IMR-90 (cell line): ENCODE results near the gene PSKH1. TPM values are rescaled to one million over a fixed set of nuclear protein-coding genes. Genes with fewer than 3 reads are reported as not detected.

Source experiments
- ATAC-seq: fragments of 200-7000 bp; cut with Tn5 transposase; 2 replicates; pipeline ENCODE4 v1.9.1; 2020; ENCODE audit warnings: low read depth, mild to moderate bottlenecking, moderate library complexity
- BruUV-seq: library from RNA; stranded (reverse); fragments of 400-500 nt; replicated peaks from 2 replicates; lab custom pipeline; 2021; lab: Mats Ljungman, UMichigan
- CTCF ChIA-PET: fragments of 300-600 bp; formaldehyde crosslinking; extraction: SDS; loops from one replicate; lab custom pipeline; 2021; ENCODE audit warnings: antibody characterized with exemption; lab: Yijun Ruan, JAX
- POLR2A ChIA-PET: fragments of 300-600 bp; sonication (Branson Sonifier 250); formaldehyde crosslinking; loops from one replicate; lab custom pipeline; 2022; ENCODE audit warnings: antibody characterized with exemption; ENCODE audit not compliant: unreplicated experiment; lab: Charles Lee
- DNase-seq: peaks from one replicate; pipeline ENCODE4 v3.0.0; 2013
- H2AFZ ChIP-seq: replicated peaks from 2 replicates; pipeline ENCODE3; 2013; ENCODE audit warnings: low read length, mild to moderate bottlenecking; ENCODE audit not compliant: poor library complexity
- H2AK5ac ChIP-seq: 2 replicates; pipeline ENCODE4 v1.6.1; 2013; ENCODE audit warnings: low read depth, low read length, inconsistent platforms
- H2AK9ac ChIP-seq: replicated peaks from 2 replicates; pipeline ENCODE3; 2013; ENCODE audit warnings: mild to moderate bottlenecking, low read depth, low read length, moderate library complexity; ENCODE audit not compliant: poor library complexity
- H2BK120ac ChIP-seq: 2 replicates; pipeline ENCODE4 v1.6.1; 2013; ENCODE audit warnings: low read depth, low read length, inconsistent platforms
- H2BK15ac ChIP-seq: 3 replicates; pipeline ENCODE4 v1.6.1; 2013; ENCODE audit warnings: low read depth, low read length, inconsistent platforms
- H2BK20ac ChIP-seq: 2 replicates; pipeline ENCODE4 v1.6.1; 2013; ENCODE audit warnings: low read depth, mild to moderate bottlenecking, inconsistent platforms, low read length, moderate library complexity
- H2BK5ac ChIP-seq: 2 replicates; pipeline ENCODE4 v1.6.1; 2013; ENCODE audit warnings: mild to moderate bottlenecking, low read depth, low read length, inconsistent platforms; ENCODE audit not compliant: poor library complexity, severe bottlenecking
- H3K14ac ChIP-seq: replicated peaks from 2 replicates; pipeline ENCODE4 v1.6.1; 2013; ENCODE audit warnings: low read depth, low read length, inconsistent platforms
- H3K18ac ChIP-seq: 2 replicates; pipeline ENCODE4 v1.6.1; 2013; ENCODE audit warnings: low read depth, low read length, control low read depth
- H3K23ac ChIP-seq: 2 replicates; pipeline ENCODE4 v1.6.1; 2013; ENCODE audit warnings: low read depth, low read length, inconsistent platforms
- H3K27ac ChIP-seq: 2 replicates; pipeline ENCODE4 v1.5.1; 2013; ENCODE audit warnings: mild to moderate bottlenecking, control low read depth, low read length; ENCODE audit not compliant: insufficient read depth
- H3K27me3 ChIP-seq: 2 replicates; pipeline ENCODE4 v1.6.1; 2013; ENCODE audit warnings: low read length; ENCODE audit not compliant: control insufficient read depth, insufficient read depth
- H3K36me3 ChIP-seq: 2 replicates; pipeline ENCODE4 v1.6.1; 2013; ENCODE audit warnings: low read length, mixed read lengths; ENCODE audit not compliant: control insufficient read depth, insufficient read depth
- H3K4ac ChIP-seq: 2 replicates; pipeline ENCODE4 v1.6.1; 2013; ENCODE audit warnings: low read depth, low read length, inconsistent platforms
- H3K4me1 ChIP-seq: 2 replicates; pipeline ENCODE4 v1.6.1; 2013; ENCODE audit warnings: low read length, mixed read lengths; ENCODE audit not compliant: control insufficient read depth, insufficient read depth
- H3K4me2 ChIP-seq: 2 replicates; pipeline ENCODE4 v1.6.1; 2013; ENCODE audit warnings: low read depth, mild to moderate bottlenecking, control low read depth, low read length, moderate library complexity
- H3K4me3 ChIP-seq: 2 replicates; pipeline ENCODE4 v1.5.1; 2013; ENCODE audit warnings: low read depth, mild to moderate bottlenecking, control low read depth, low read length, moderate library complexity; ENCODE audit not compliant: insufficient read depth
- H3K56ac ChIP-seq: 2 replicates; pipeline ENCODE4 v1.6.1; 2013; ENCODE audit warnings: low read length, inconsistent platforms; ENCODE audit not compliant: insufficient read depth; ENCODE audit errors: extremely low read depth
- H3K79me1 ChIP-seq, 2 experiments: 2 replicates each; pipeline ENCODE4 v1.6.1; 2013; ENCODE audit warnings: low read length in 2 of 2, inconsistent platforms in 1 of 2, low read depth in 1 of 2
- H3K9ac ChIP-seq: 2 replicates; pipeline ENCODE4 v1.6.1; 2013; ENCODE audit warnings: low read depth, low read length, control low read depth
- H3K9me1 ChIP-seq: 2 replicates; pipeline ENCODE4 v1.6.1; 2013; ENCODE audit warnings: low read length, inconsistent platforms; ENCODE audit not compliant: insufficient read depth
- H3K9me3 ChIP-seq: 2 replicates; pipeline ENCODE4 v1.6.1; 2013; ENCODE audit warnings: low read length; ENCODE audit not compliant: control insufficient read depth, insufficient read depth
- H4K20me1 ChIP-seq: 2 replicates; pipeline ENCODE4 v1.6.1; 2013; ENCODE audit warnings: low read length, inconsistent platforms; ENCODE audit not compliant: insufficient read depth
- H4K5ac ChIP-seq: 2 replicates; pipeline ENCODE4 v1.6.1; 2013; ENCODE audit warnings: mild to moderate bottlenecking, low read depth, low read length, control low read depth
- H4K8ac ChIP-seq, 2 experiments: 2 replicates each; pipeline ENCODE4 v1.6.1; 2013; ENCODE audit warnings: low read depth in 2 of 2, low read length in 2 of 2, control low read depth in 1 of 2, inconsistent platforms in 1 of 2
- H4K91ac ChIP-seq: 2 replicates; pipeline ENCODE4 v1.6.1; 2013; ENCODE audit warnings: low read depth, low read length, inconsistent platforms; ENCODE audit not compliant: insufficient read depth
- BHLHE40 ChIP-seq: fragments of 150-350 bp; IDR thresholded peaks from 2 replicates; pipeline ENCODE4 v1.6.1; 2016; ENCODE audit warnings: mild to moderate bottlenecking, low read depth, low read length
- CEBPB ChIP-seq: IDR thresholded peaks from 2 replicates; pipeline ENCODE4 v1.6.1; 2012; ENCODE audit warnings: low read depth, low read length, improper control_type of control experiment
- CHD1 ChIP-seq: IDR thresholded peaks from 2 replicates; pipeline ENCODE4 v1.6.1; 2012; ENCODE audit warnings: low read depth, low read length, improper control_type of control experiment
- FOS ChIP-seq: fragments of 150-350 bp; IDR thresholded peaks from 2 replicates; pipeline ENCODE4 v1.6.1; 2016; ENCODE audit warnings: low read depth, low read length
- MAFK ChIP-seq: IDR thresholded peaks from 2 replicates; pipeline ENCODE4 v1.6.1; 2012; ENCODE audit warnings: low read depth, low read length, improper control_type of control experiment
- MAZ ChIP-seq: IDR thresholded peaks from 2 replicates; pipeline ENCODE4 v1.6.1; 2012; ENCODE audit warnings: low read depth, mild to moderate bottlenecking, low read length, improper control_type of control experiment, moderate library complexity, borderline replicate concordance
- MXI1 ChIP-seq: IDR thresholded peaks from 2 replicates; pipeline ENCODE4 v1.6.1; 2012; ENCODE audit warnings: low read depth, mild to moderate bottlenecking, low read length, moderate library complexity, borderline replicate concordance
- NFE2L2 ChIP-seq: fragments of 150-350 bp; IDR thresholded peaks from 2 replicates; pipeline ENCODE4 v1.6.1; 2016; ENCODE audit warnings: low read depth, mild to moderate bottlenecking, low read length
- POLR2A ChIP-seq: IDR thresholded peaks from 2 replicates; pipeline ENCODE4 v1.6.1; 2012; ENCODE audit warnings: mild to moderate bottlenecking, low read depth, low read length
- RAD21 ChIP-seq: IDR thresholded peaks from 2 replicates; pipeline ENCODE4 v1.6.1; 2012; ENCODE audit warnings: low read length, improper control_type of control experiment
- RCOR1 ChIP-seq: IDR thresholded peaks from 2 replicates; pipeline ENCODE4 v1.6.1; 2012; ENCODE audit warnings: mild to moderate bottlenecking, low read length, improper control_type of control experiment; ENCODE audit not compliant: insufficient replicate concordance
- RFX5 ChIP-seq: IDR thresholded peaks from 2 replicates; pipeline ENCODE4 v1.8.0; 2012; ENCODE audit warnings: low read depth, mild to moderate bottlenecking, low read length, moderate library complexity
- SMC3 ChIP-seq: fragments of 150-350 bp; IDR thresholded peaks from 2 replicates; pipeline ENCODE4 v1.6.1; 2016; ENCODE audit warnings: low read depth, mild to moderate bottlenecking, antibody characterized with exemption, low read length, moderate library complexity
- WGBS, 2 experiments: methylation state at CpG; one replicate each; pipeline versions ENCODE4 v1.1.5 to v1.1.7; 2013; ENCODE audit warnings: missing lambda C conversion rate in 2 of 2; ENCODE audit not compliant: insufficient read length in 1 of 2; ENCODE audit errors: extremely low coverage in 2 of 2; 5-methylcytosine and 5-hydroxymethylcytosine counted together
- dilution Hi-C: fragments of 300-500 bp; cut with HindIII; formaldehyde crosslinking; loops from one replicate; pipeline ENCODE4 v1.14.3; 2018; ENCODE audit warnings: low sequenced_read_pairs; ENCODE audit not compliant: unreplicated experiment
- in situ Hi-C: fragments of 300-500 bp; cut with MboI; formaldehyde crosslinking; loops from 3 replicates; pipeline ENCODE4 v1.14.3; 2019; ENCODE audit warnings: low sequenced_read_pairs, inconsistent platforms, mixed read lengths
- intact Hi-C: fragments of 100-400 bp; cut with micrococcal nuclease; formaldehyde crosslinking; loops from 2 replicates; pipeline ENCODE4 v1.10.0; 2022
- polyA plus RNA-seq, 3 experiments: library from polyadenylated mRNA; depleted of rRNA; stranded (reverse); fragments of >200 nt; gene quantifications; 2 replicates each; pipeline ENCODE4 v1.2.3, GENCODE V29; 2012; ENCODE audit warnings: low replicate concordance in 1 of 3
- total RNA-seq: library from RNA; depleted of rRNA; stranded (reverse); fragments of >200 nt; gene quantifications from 2 replicates; pipeline ENCODE4 v1.2.3, GENCODE V29; 2012
- TF ChIP-seq, protein P1 (sequence below): conservative IDR thresholded peaks from 2 replicates; pipeline ENCODE4 v1.5.1; 2012; ENCODE audit warnings: mild to moderate bottlenecking, low read depth, low read length, improper control_type of control experiment
- TF ChIP-seq, protein P2 (sequence below): fragments of 150-350 bp; IDR thresholded peaks from 2 replicates; pipeline ENCODE4 v1.6.1; 2016; ENCODE audit warnings: low read depth, mild to moderate bottlenecking, low read length, moderate library complexity, borderline replicate concordance
- TF ChIP-seq, protein P3 (sequence below): fragments of 150-350 bp; IDR thresholded peaks from 2 replicates; pipeline ENCODE4 v1.6.1; 2017; ENCODE audit warnings: mild to moderate bottlenecking, antibody characterized with exemption, low read length, low read depth

Gene PSKH1
- total and polyA plus RNA-seq, 2 of the 4 experiments (the other 2 are of a cell fraction) = 11.5 to 26.7 TPM

DNA sequence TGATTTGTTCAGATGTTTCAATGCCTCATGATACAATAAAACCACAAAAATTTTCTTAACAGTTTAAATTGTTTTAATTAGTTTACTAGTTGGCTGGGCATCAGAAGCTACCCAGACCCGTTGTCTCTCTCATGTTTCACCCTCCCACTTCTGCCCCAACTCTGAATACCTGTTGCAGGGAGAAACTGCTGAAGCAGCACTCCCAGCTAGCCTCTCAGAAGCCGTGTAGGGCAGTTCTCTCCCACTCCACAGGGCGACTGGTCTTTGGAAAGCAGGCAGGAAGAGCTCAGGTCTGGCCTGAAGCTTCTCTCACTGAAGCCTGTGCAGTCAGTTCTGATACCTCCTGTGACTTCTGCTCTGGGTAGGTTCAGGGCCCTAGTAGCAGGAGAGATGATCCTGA, 21.8 kb upstream of the PSKH1 start:
- Histone ChIP-seq H3K18ac (no peak overlapping the region), H2AFZ (no peak overlapping the region), H3K9ac (no peak overlapping the region), H2BK15ac (no peak overlapping the region), H2BK20ac (no peak overlapping the region), H4K8ac (no peak overlapping the region), H4K20me1 (peaks cover 36% of the 10 kb centered on the region), H3K23ac (no peak overlapping the region), H3K27ac (no peak overlapping the region), H3K9me3 (no peaks in the 10 kb centered on the region), H3K4me1 (peaks cover 10% of the 10 kb centered on the region), H3K4me2 (no peak overlapping the region), H2AK5ac (no peak overlapping the region), H3K36me3 (peaks cover 38% of the 10 kb centered on the region), H2BK5ac (no peak overlapping the region), H3K4ac (no peak overlapping the region), H3K14ac (no peak overlapping the region), H3K56ac (no peak overlapping the region), H2AK9ac (no peak overlapping the region), H2BK120ac (no peak overlapping the region), H4K91ac (no peak overlapping the region), H4K5ac (no peak overlapping the region), H3K27me3 (no peaks in the 10 kb centered on the region), H3K9me1 (peaks cover 18% of the 10 kb centered on the region), H3K4me3 (no peak overlapping the region), H3K79me1 (peaks cover 38 to 68% of the 10 kb centered on the region in 2 experiments)
- TF ChIP-seq CHD1 (no peak), RAD21 (no peak), RFX5 (no peak), RCOR1 (no peak), POLR2A (no peak), MAZ (no peak), SMC3 (no peak), MAFK (no peak), FOS (no peak), MXI1 (no peak), CEBPB (no peak), BHLHE40 (no peak), NFE2L2 (no peak)
- TF ChIP-seq, protein P1, sequence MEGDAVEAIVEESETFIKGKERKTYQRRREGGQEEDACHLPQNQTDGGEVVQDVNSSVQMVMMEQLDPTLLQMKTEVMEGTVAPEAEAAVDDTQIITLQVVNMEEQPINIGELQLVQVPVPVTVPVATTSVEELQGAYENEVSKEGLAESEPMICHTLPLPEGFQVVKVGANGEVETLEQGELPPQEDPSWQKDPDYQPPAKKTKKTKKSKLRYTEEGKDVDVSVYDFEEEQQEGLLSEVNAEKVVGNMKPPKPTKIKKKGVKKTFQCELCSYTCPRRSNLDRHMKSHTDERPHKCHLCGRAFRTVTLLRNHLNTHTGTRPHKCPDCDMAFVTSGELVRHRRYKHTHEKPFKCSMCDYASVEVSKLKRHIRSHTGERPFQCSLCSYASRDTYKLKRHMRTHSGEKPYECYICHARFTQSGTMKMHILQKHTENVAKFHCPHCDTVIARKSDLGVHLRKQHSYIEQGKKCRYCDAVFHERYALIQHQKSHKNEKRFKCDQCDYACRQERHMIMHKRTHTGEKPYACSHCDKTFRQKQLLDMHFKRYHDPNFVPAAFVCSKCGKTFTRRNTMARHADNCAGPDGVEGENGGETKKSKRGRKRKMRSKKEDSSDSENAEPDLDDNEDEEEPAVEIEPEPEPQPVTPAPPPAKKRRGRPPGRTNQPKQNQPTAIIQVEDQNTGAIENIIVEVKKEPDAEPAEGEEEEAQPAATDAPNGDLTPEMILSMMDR = no peak
- TF ChIP-seq, protein P2, sequence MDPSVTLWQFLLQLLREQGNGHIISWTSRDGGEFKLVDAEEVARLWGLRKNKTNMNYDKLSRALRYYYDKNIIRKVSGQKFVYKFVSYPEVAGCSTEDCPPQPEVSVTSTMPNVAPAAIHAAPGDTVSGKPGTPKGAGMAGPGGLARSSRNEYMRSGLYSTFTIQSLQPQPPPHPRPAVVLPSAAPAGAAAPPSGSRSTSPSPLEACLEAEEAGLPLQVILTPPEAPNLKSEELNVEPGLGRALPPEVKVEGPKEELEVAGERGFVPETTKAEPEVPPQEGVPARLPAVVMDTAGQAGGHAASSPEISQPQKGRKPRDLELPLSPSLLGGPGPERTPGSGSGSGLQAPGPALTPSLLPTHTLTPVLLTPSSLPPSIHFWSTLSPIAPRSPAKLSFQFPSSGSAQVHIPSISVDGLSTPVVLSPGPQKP = no peak
- TF ChIP-seq, protein P3, sequence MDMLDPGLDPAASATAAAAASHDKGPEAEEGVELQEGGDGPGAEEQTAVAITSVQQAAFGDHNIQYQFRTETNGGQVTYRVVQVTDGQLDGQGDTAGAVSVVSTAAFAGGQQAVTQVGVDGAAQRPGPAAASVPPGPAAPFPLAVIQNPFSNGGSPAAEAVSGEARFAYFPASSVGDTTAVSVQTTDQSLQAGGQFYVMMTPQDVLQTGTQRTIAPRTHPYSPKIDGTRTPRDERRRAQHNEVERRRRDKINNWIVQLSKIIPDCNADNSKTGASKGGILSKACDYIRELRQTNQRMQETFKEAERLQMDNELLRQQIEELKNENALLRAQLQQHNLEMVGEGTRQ = no peak
- CTCF ChIA-PET = interaction anchor here (0.7 to 1.3 kb wide), 2 partner anchors 9 to 13 kb away, joined by 3 to 4 read pairs; partner anchors contain the start of gene NRN1L
- in situ Hi-C loops (no loop called here), dilution Hi-C loops (no loop called here), intact Hi-C loops (no loop called here)
- DNase-seq (no peak), ATAC-seq (no peak)
- POLR2A ChIA-PET = no interaction called here
- no TSS peak for BruUV-seq
- 83% methylated on average over 2 of the region's 3 CpGs; no CpG with 5 or more reads in 1 of the 2 experiments for WGBS, 2 experiments
